ENCODE data around the gene NHEJ1. TPM values are rescaled to one million over a fixed set of nuclear protein-coding genes. Genes with fewer than 3 reads are reported as not detected.
A peak's percentile ranks its signal among the peaks of the same experiment; 100 is the strongest.

The NHEJ1 gene
- polyA plus RNA-seq, 1 experiment = 24.1 TPM

DNA sequence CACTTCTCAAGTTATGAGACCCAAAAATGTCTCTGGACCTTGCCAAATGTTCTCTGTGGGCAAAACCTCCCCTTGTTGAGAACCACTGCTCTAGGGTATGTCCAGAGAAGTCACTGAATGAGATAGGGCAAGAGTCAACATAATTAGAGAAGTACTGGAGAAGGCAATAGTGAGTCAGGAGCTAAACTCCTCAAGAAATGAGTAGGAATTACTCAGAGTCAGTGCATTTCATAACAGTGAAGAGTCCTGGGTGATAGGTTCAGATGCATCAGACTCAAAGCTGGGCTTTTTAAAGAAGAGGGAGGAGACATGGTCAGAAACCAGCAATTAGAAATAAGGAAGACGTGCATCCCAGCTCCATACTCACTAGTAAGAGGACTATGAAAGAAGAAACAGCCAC, 61.3 kb downstream of the NHEJ1 start:
- no peak overlapping the region for H3K4me3 ChIP-seq (ENCODE audit: low read depth, low read length)
- CTCF ChIA-PET = interaction anchor here (0.6 to 6.7 kb wide), 6 partner anchors 13 to 183 kb away, joined by 3 to 46 read pairs (median 4); no protein-coding TSS in a partner anchor
- no peaks in the 10 kb centered on the region for H3K36me3 ChIP-seq (ENCODE audit: control insufficient read depth, insufficient read depth, low read length)
- no peaks in the 10 kb centered on the region for H3K27me3 ChIP-seq (ENCODE audit: control insufficient read depth, insufficient read depth, low read length)
- TF ChIP-seq CTCF (IDR thresholded peaks at IDR 0.05; ENCODE audit: insufficient read depth, low read depth, low read length) = no peak
- POLR2A ChIA-PET = no interaction called here
- peak; percentile 14 for DNase-seq (ENCODE audit: low read depth)

DNA sequence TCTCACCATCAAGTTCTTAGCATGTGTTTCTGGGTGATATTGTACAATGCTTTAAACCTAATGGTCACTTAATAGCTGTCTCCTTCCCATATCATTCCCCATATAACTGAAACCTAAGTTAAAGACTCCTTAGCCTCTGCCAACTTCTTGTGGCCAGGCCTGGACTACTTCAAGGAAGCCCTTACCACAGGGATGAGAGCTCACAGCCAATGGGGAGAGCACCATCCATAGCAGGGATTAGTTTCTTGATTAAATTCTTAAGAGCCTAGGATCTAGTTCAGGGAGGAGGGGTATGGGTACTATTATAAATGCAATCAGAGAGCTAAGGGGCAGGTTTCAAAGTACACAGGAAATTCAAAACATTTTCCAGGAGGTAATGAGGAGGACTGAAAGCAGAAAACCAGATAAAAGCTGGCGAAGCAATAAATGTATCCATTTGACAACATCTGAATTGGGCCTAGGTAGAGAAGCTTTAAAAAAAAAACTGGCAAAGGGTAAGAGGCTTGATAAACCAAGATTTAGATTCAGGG, 65.1 kb downstream of the NHEJ1 start:
- DNase-seq (ENCODE audit: low read depth) = no peak
- POLR2A ChIA-PET = no interaction called here
- TF ChIP-seq CTCF (IDR thresholded peaks at IDR 0.05; ENCODE audit: insufficient read depth, low read depth, low read length) = no peak
- CTCF ChIA-PET = interaction anchor here (1.0 to 2.1 kb wide), 4 partner anchors 8 to 24 kb away, joined by 3 to 6 read pairs (median 4); no protein-coding TSS in a partner anchor
- Histone ChIP-seq H3K4me3 (ENCODE audit: low read depth, low read length) (no peak overlapping the region), H3K36me3 (ENCODE audit: control insufficient read depth, insufficient read depth, low read length) (no peaks in the 10 kb centered on the region), H3K27me3 (ENCODE audit: control insufficient read depth, insufficient read depth, low read length) (no peaks in the 10 kb centered on the region)

GRCh38 chr2:219094171-219094570, 66.4 kb downstream of the NHEJ1 start:
- DNase-seq (ENCODE audit: low read depth) = no peak
- ChIA-PET POLR2A (no interaction called here), CTCF (interaction anchor here (2.1 kb wide), 1 partner anchor 10 kb away, joined by 6 read pairs; no protein-coding TSS in a partner anchor)
- no peak for TF ChIP-seq CTCF (IDR thresholded peaks at IDR 0.05; ENCODE audit: insufficient read depth, low read depth, low read length)
- no peaks in the 10 kb centered on the region for H3K27me3 ChIP-seq (ENCODE audit: control insufficient read depth, insufficient read depth, low read length)
- no peak overlapping the region for H3K4me3 ChIP-seq (ENCODE audit: low read depth, low read length)
- H3K36me3 ChIP-seq (ENCODE audit: control insufficient read depth, insufficient read depth, low read length) = no peaks in the 10 kb centered on the region

DNA sequence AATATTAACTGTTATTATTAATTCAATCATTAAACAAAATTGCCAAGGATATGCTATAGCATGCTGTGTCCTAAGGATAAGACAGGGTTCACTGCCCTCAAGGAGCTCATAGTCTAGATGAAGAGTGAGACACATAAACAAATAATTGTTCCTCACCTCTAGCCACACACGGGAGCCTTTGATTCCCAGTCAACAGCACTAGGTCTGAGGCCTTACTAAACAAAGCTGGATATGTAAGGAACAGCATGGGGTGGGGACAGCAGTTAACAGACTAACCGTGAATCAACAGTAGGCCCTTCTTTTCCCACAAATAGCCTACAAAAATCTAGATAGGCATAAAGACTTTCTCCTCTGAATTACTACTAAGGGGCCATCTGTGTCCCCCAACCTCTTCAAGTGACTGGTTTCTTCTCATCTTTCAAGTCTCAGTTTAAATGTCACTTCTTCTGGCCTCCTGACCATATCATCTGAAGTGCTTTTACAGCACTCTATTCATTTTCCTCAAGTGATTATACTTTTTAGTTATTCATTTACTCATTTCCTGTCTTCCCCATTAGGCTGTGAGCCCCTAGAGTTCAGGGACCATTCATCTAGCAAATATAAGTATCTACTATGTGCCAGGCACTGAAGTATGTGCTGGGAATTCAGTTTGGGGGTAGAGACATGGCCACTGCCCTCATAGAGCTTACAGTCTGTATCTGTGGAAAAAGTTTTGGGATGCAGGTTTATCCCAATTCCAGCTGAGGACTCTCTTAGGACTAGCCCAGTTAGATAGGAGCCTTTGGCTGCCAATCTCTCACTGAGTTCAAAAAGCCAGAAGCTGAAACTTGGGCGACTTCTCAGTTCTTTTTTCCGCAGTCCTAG, 69.9 kb downstream of the NHEJ1 start:
- CTCF ChIA-PET = interaction anchor here (1.1 to 2.8 kb wide), 4 partner anchors 13 to 204 kb away, joined by 3 to 13 read pairs (median 3); no protein-coding TSS in a partner anchor
- POLR2A ChIA-PET = no interaction called here
- no peak for DNase-seq (ENCODE audit: low read depth)

More for the DNA sequence above, 69.9 kb downstream of the NHEJ1 start:
- Histone ChIP-seq H3K27me3 (ENCODE audit: control insufficient read depth, insufficient read depth, low read length) (no peaks in the 10 kb centered on the region), H3K36me3 (ENCODE audit: control insufficient read depth, insufficient read depth, low read length) (no peaks in the 10 kb centered on the region; the same call in 1 of the 2 replicates), H3K4me3 (ENCODE audit: low read depth, low read length) (no peak overlapping the region)
- TF ChIP-seq CTCF (IDR thresholded peaks at IDR 0.05; ENCODE audit: insufficient read depth, low read depth, low read length) = no peak
